Measurements from ENCODE around the gene CKAP4. TPM values are rescaled to one million over a fixed set of nuclear protein-coding genes. Genes with fewer than 3 reads are reported as not detected.
A peak's percentile ranks its signal among the peaks of the same experiment; 100 is the strongest.

CKAP4 gene
- total and polyA plus RNA-seq, 9 of the 15 experiments (the other 6 are each of a cell fraction or from before 2014, with no cell fraction given) = 0.08 to 0.20 TPM; not detected in 7

DNA sequence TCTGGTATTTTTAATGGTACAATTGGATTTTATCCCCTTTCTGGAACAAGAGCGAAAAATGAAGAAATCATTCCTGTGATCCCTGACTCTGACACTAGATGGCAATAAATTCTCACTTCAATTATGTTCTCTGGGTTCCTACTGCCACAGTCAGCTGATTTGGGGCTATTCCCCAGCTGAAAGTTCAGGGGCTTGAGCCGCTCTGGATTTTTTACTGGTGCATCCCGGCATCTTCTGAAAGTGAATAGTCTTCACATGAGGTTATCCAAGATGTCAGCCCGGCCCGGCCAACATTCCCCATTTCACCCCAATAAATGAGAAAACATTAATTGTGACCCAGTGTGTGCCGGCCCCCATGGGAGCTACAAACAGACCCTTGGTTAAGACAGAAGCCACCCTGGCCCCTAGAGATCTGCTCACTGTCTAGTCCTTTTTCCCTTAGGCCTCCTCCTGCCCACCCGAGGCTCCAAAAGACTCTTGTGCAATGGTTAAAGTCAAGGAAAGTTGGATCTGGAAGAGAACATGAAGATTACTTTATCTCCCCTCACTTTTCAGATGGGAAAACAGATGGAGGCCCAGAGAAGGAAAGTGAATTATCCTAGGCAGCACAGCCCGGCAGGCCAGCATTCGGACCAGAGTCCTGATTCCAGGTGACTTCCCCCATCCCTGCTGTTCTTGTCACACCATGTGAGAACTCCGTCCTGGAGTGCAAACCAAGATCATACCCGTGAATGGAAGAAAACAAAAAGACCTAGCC lies 20.8 kb downstream of the CKAP4 start (continued):
- TF ChIP-seq SIX5 (IDR thresholded peaks at IDR 0.05; ENCODE audit: borderline replicate concordance in 1 of 2, insufficient read depth in 1 of 2, low read depth in 1 of 2, low read length in 2 of 2) = no peak
- TF ChIP-seq TFAP4 (CRISPR knock-in tag; IDR thresholded peaks at IDR 0.05; ENCODE audit: borderline replicate concordance) = peak; percentile 81
- no peak for TF ChIP-seq CGGBP1 (CRISPR knock-in tag; IDR thresholded peaks at IDR 0.05)
- TF ChIP-seq, protein P1, sequence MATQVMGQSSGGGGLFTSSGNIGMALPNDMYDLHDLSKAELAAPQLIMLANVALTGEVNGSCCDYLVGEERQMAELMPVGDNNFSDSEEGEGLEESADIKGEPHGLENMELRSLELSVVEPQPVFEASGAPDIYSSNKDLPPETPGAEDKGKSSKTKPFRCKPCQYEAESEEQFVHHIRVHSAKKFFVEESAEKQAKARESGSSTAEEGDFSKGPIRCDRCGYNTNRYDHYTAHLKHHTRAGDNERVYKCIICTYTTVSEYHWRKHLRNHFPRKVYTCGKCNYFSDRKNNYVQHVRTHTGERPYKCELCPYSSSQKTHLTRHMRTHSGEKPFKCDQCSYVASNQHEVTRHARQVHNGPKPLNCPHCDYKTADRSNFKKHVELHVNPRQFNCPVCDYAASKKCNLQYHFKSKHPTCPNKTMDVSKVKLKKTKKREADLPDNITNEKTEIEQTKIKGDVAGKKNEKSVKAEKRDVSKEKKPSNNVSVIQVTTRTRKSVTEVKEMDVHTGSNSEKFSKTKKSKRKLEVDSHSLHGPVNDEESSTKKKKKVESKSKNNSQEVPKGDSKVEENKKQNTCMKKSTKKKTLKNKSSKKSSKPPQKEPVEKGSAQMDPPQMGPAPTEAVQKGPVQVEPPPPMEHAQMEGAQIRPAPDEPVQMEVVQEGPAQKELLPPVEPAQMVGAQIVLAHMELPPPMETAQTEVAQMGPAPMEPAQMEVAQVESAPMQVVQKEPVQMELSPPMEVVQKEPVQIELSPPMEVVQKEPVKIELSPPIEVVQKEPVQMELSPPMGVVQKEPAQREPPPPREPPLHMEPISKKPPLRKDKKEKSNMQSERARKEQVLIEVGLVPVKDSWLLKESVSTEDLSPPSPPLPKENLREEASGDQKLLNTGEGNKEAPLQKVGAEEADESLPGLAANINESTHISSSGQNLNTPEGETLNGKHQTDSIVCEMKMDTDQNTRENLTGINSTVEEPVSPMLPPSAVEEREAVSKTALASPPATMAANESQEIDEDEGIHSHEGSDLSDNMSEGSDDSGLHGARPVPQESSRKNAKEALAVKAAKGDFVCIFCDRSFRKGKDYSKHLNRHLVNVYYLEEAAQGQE (IDR thresholded peaks at IDR 0.05; ENCODE audit: borderline replicate concordance) = peak; percentile 81
- TF ChIP-seq, protein P1 (CRISPR knock-in tag; IDR thresholded peaks at IDR 0.05; ENCODE audit: low read depth) = no peak
- TF ChIP-seq CC2D1A (IDR thresholded peaks at IDR 0.05) = peak; percentile 59; the same call in 1 of the 2 replicates
- TF ChIP-seq BCLAF1 (IDR thresholded peaks at IDR 0.05; ENCODE audit: borderline replicate concordance in 1 of 2, control insufficient read depth in 1 of 2, low read depth in 2 of 2, low read length in 1 of 2) = no peak
- no peak for TF ChIP-seq ZNF134 (CRISPR knock-in tag; conservative IDR thresholded peaks at IDR 0.05)
- no peak for TF ChIP-seq GTF2E2 (tag; IDR thresholded peaks at IDR 0.05)
- no peak for TF ChIP-seq KLF16 (IDR thresholded peaks at IDR 0.05)
- TF ChIP-seq MAFK (IDR thresholded peaks at IDR 0.05; ENCODE audit: low read length) = 0 out of 2 replicates have a peak, but pooled peaks have one; percentile 15
- TF ChIP-seq RAD21 (CRISPR knock-in tag; conservative IDR thresholded peaks at IDR 0.05 in 1 of 2, IDR thresholded peaks at IDR 0.05 in 1 of 2) = peak; percentile 82 to 87

Data from K562 (cell line).